GM12891 (cell line): ENCODE measurements around the gene RFC5.

ENCODE experiments used
- DNase-seq: peaks from one replicate; pipeline ENCODE4 v3.0.0; 2011; ENCODE audit warnings: low spot score; ENCODE audit not compliant: insufficient read length
- FAIRE-seq: peaks from 2 replicates; lab custom pipeline; 2011; peaks lifted over from hg19 to GRCh38; lab: Jason Lieb, UNC
- PAX5 ChIP-seq: IDR thresholded peaks from 2 replicates; pipeline ENCODE4 v1.6.1; 2011; ENCODE audit warnings: low read length, moderate library complexity, mild to moderate bottlenecking; ENCODE audit not compliant: insufficient read depth, severe bottlenecking
- POLR2A ChIP-seq: IDR thresholded peaks from 2 replicates; pipeline ENCODE4 v1.6.1; 2011; ENCODE audit warnings: low read depth, low read length, control low read depth
- POLR2AphosphoS5 ChIP-seq: IDR thresholded peaks from 2 replicates; pipeline ENCODE4 v1.6.1; 2011; ENCODE audit warnings: low read depth, low read length, control low read depth
- POU2F2 ChIP-seq: IDR thresholded peaks from 2 replicates; pipeline ENCODE4 v1.6.1; 2011; ENCODE audit warnings: low read depth, mild to moderate bottlenecking, control low read depth, low read length, moderate library complexity
- SPI1 ChIP-seq: IDR thresholded peaks from 2 replicates; pipeline ENCODE4 v1.6.1; 2011; ENCODE audit warnings: low read depth, low read length, control low read depth
- TAF1 ChIP-seq: IDR thresholded peaks from 2 replicates; pipeline ENCODE4 v1.6.1; 2011; ENCODE audit warnings: low read depth, low read length, control low read depth

RFC5 gene

DNA sequence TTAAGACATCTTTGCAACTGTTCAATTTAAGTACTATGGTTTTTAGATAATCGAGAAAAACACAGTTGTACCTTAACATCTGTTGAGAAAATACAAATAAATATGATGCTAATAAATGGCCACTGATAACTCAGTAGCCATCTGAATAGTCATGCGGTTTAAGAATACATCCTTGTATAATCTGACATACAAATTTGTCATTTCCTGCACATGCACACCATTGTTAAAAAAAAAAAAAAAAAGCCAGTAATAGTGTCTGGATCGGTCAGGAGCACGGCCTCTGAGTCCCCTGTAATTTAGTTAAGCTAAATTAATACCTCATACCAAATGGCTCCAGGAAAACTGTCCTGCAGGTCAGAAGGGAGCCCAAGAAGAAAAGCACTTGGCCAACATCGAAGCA lies 16.8 kb downstream of the RFC5 start:
- DNase-seq = no peak
- FAIRE-seq = no peak
- no peak for TF ChIP-seq POU2F2
- TF ChIP-seq SPI1 = no peak
- TF ChIP-seq POLR2A = no peak; the same call in 1 of the 2 replicates
- TF ChIP-seq PAX5 = no peak
- TF ChIP-seq TAF1 = no peak

DNA sequence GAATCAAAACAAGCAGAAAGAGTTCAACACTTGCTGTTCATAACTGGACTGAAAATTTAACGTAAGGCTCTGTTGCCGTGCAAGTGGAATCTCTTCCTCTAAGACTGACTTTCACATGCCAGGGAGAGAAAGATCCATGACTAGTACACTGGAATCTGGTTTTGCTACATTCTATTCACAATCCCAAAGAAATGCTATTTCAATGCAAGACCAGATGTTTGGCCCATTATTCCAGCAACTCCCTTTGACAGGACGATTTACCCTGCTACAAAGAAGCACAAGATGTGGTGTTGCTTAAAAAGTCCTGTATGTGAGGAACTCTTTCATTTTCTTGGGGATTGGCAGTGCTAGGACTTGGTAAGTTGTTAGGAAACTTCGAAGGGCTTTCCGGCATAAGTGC lies 17.4 kb downstream of the RFC5 start:
- DNase-seq (no peak), FAIRE-seq (no peak)
- TF ChIP-seq PAX5 = no peak
- TF ChIP-seq POLR2A = 0 out of 2 replicates have a peak, but pooled peaks have one; percentile 12

DNA sequence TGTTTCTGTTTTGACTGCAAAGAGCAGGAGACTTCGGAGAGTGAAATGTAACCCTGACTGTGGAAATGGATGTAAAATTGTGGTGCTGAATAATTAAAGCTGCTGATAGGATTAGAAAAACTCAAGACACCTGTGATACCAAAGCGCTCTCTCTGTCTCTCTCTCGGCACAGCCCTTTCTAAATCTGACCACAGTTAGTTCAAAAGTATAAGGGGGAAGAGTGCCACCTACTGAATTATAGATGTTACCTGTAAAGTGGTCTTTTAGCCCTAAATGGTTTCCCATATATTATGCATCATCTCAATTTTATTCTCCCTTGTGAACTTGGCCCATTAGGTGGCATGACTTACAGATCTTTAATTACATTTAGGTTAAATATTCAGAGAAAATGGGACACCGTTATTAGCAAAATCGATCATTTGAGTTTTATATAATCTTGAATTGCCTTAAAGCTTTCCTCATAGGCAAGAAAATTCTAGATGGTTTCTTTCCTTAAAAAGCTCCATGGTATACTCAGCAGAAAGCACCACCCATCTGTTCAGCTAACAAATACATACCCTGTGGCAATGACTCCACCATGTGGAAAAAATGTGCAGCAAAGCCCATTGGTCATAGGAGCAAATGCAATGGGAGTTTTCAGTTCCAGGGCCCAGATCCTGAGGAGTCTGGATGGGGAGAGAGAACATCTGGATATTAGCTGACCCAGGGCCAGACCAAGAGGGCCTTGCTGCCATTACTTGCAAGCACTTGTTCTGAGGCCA lies 18.1 kb downstream of the RFC5 start:
- FAIRE-seq (peak; percentile 16), DNase-seq (no peak)

DNA sequence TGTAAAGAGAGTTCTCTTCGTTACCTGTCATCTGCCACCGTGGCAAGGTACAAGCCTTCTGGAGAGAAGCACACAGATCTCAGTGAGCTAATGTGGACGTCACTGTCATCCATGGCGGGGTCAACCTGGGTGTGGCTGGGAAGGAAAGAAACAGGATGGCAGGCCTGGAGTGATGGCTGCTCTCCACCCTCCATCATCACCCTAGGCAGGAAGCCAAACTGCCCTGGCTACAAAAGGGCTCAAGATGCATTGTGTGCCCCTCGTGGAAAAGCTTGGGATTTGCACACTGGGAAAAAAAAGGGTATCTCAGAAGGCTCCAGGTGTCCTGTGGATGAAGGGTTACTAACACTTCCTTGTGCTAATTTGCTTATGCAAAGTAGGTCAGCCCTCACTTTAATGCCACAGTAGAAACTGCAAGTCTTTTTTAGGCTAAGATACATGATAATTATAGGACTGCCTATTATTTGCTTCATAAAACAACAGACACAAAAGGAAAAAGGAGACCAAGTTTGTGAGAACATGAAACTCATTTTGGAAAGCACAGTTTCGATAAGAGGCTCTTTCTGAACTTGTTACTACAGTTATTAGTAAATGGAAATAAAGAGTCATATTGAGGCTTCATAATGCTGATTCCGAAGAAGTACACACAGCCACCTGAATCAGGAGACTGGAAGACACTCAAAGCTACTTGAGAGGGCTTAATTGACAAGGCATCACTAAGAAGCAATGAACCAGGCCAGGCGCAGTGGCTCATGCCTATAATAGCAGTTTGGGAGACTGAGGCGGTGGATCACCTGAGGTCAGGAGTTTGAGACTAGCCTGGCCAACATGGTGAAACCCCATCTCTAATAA lies 18.9 kb downstream of the RFC5 start:
- peak; percentile 30 for DNase-seq
- FAIRE-seq = peak; percentile 86
- TF ChIP-seq POLR2AphosphoS5 (no peak), TAF1 (no peak), PAX5 (no peak), SPI1 (peak; percentile 30; the same call in 1 of the 2 replicates), POLR2A (no peak; the same call in 1 of the 2 replicates), POU2F2 (peak; percentile 67; the same call in 1 of the 2 replicates)

More for the DNA sequence above, 18.1 kb downstream of the RFC5 start:
- TF ChIP-seq POLR2A (0 out of 2 replicates have a peak, but pooled peaks have one; percentile 13), POU2F2 (no peak)

DNA sequence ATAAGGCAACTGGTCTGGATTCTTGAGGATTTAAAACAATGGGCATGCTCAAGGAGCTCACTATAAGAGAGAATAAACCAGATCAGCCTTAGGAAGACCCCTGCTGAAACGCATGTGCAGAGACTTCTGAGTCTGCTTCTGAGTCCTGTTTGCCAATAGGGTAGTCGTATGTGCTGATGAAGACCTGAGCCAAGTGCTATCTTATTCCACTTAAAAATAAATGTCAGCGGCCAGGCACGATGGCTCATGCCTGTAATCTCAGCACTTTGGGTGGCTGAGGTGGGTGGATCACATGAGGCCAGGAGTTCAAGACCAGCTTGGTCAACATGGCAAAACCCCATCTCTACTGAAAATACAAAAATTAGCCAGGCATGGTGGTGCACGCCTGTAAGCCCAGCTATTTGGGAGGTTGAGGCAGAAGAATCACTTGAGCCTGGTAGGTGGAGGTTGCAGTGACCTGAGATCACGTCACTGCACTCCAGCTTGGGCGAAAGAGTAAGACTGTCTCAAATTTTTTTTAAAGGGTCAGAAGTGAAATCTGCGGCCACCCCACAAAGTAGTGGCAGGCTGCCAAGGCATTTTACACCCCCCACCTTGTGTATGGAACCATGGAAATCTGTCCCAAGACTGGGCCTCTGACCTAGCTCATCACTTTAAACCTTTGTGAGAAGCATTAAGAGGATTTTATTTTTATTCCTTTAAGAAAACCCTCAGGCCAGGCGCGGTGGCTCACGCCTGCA lies 20.3 kb downstream of the RFC5 start:
- FAIRE-seq = no peak

DNA sequence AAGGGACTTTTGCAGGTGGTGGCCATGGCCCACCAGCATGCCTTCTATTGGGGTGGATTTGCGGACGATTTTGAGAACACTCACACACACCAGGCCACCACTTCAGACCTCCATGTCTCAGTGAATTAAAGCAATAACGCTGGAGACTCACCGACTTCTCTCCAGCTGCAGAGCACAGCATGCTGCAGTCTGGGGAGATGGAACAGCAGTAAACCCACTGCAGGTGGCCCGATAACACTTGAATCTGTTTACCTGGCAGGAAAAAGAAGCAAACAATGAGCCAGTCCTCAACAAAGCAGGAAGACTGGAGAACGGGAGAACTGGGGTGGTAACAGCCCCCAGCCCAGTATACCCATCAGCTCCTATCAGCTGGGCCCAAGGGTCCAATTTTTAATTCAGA lies 21.6 kb downstream of the RFC5 start:
- TF ChIP-seq PAX5 (no peak), POLR2AphosphoS5 (no peak), POLR2A (no peak), SPI1 (no peak), TAF1 (no peak), POU2F2 (no peak)
- no peak for FAIRE-seq
- DNase-seq = no peak

More for the DNA sequence above, 20.3 kb downstream of the RFC5 start:
- DNase-seq = no peak
- no peak for TF ChIP-seq POLR2A
- TF ChIP-seq TAF1 = no peak
- TF ChIP-seq PAX5 = no peak
- no peak for TF ChIP-seq SPI1
- TF ChIP-seq POU2F2 = no peak
- TF ChIP-seq POLR2AphosphoS5 = no peak

DNA sequence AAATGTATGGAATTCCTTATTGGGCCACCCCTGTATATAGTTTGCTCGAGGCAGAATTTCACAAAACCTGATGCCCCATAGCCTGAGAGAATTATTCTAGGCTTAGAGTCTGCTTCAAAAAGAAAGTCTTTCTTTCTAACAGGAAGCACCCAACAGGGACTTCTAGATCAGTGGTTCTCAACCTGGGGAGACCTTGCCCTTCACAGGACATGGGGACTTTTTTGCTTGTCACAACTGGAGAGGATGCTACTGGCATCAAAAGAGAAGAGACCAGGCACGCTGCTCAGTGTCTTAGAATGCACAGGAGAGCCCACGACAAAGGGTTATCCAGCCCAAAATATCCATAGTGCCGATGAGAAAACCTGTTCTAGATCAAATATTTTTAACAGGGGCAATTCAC lies 25.6 kb downstream of the RFC5 start:
- TF ChIP-seq PAX5 (no peak), POU2F2 (no peak), TAF1 (no peak), POLR2A (no peak), SPI1 (no peak), POLR2AphosphoS5 (no peak)
- DNase-seq = no peak
- FAIRE-seq = no peak

DNA sequence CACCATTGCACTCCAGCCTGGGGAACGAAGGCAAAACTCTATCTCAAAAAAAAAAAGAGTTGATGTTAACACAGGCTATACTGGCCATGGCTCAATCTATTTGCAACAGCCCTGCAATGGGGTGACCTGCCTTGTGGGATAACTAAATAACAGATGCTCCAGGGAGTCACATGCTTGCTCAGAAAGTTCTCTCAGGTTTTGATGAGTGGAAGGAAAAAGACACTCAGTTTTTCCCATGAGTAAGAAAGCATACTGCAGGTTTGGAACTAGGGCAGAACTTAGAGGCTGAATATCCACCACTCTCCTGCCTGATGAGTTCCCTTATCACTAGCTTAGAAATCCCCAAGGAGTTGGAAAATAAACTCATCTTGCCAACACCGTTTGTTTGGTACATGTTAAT lies 27.6 kb downstream of the RFC5 start:
- TF ChIP-seq SPI1 (no peak), PAX5 (no peak), POLR2A (no peak), POU2F2 (no peak), POLR2AphosphoS5 (no peak), TAF1 (no peak)
- DNase-seq (no peak), FAIRE-seq (no peak)

DNA sequence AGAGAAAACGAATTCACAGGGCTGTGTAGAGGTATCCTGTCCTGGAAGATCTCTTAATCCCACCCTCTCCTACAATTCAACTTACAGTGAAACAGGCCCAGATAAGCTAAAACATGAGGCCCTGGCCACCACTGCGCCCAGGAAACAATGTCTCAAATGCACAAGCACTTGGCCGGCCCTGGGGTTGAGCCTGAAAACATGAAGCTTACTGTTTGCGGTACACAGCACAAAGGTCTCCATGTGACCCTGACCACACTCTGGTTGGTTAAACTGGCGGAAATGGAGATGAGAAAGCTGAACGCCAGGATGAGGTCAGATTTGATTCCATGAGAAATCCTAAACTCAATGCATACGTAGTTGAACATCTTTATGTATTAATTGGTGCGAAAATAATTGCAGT lies 28.1 kb downstream of the RFC5 start:
- no peak for TF ChIP-seq PAX5
- no peak for TF ChIP-seq POU2F2
- no peak for TF ChIP-seq POLR2AphosphoS5
- no peak for TF ChIP-seq POLR2A
- no peak for TF ChIP-seq TAF1
- TF ChIP-seq SPI1 = no peak
- DNase-seq (no peak), FAIRE-seq (no peak)

DNA sequence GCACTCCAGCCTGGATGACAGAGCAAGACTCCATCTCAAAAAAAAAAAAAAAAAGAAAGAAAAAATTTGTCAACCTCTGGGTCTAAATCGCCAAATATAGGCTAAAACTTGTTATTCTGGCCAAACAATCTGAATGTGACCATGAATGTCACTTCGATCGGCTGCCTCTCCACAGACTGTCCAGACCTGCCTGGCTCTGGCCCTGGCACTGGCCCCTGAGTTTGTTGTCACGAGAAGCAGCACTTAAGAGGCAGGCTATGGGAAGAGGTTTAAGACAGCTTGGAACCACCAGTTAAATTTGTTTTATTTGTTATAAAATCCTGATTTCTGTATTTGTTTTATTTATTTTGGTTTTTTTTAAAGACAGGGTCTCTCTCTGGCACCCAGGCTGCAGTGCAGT lies 29.9 kb downstream of the RFC5 start:
- DNase-seq (no peak), FAIRE-seq (no peak)
- no peak for TF ChIP-seq POLR2AphosphoS5
- no peak for TF ChIP-seq SPI1
- TF ChIP-seq TAF1 = no peak
- TF ChIP-seq PAX5 = no peak
- no peak for TF ChIP-seq POU2F2
- TF ChIP-seq POLR2A = no peak
